22Rv1 (cell line): ENCODE data around the gene MPL.

Source experiments
- H3K27ac ChIP-seq: fragments of 450-650 bp; 2 replicates; pipeline ENCODE4 v1.5.1; 2017
- ZFX ChIP-seq: fragments of 450-650 bp; IDR thresholded peaks from 2 replicates; pipeline ENCODE4 v1.6.1; 2017; ENCODE audit warnings: antibody characterized with exemption, borderline replicate concordance
- TF ChIP-seq, protein P1 (sequence below): fragments of 450-650 bp; IDR thresholded peaks from 2 replicates; pipeline ENCODE4 v1.5.1; 2017; ENCODE audit warnings: mild to moderate bottlenecking

MPL gene

GRCh38 chr1:43363935-43364525, 26.4 kb downstream of the MPL start:
- peak overlapping the region; percentile 95 for H3K27ac ChIP-seq
- no peak for TF ChIP-seq ZFX
- TF ChIP-seq, protein P1, sequence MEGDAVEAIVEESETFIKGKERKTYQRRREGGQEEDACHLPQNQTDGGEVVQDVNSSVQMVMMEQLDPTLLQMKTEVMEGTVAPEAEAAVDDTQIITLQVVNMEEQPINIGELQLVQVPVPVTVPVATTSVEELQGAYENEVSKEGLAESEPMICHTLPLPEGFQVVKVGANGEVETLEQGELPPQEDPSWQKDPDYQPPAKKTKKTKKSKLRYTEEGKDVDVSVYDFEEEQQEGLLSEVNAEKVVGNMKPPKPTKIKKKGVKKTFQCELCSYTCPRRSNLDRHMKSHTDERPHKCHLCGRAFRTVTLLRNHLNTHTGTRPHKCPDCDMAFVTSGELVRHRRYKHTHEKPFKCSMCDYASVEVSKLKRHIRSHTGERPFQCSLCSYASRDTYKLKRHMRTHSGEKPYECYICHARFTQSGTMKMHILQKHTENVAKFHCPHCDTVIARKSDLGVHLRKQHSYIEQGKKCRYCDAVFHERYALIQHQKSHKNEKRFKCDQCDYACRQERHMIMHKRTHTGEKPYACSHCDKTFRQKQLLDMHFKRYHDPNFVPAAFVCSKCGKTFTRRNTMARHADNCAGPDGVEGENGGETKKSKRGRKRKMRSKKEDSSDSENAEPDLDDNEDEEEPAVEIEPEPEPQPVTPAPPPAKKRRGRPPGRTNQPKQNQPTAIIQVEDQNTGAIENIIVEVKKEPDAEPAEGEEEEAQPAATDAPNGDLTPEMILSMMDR: no peak

DNA sequence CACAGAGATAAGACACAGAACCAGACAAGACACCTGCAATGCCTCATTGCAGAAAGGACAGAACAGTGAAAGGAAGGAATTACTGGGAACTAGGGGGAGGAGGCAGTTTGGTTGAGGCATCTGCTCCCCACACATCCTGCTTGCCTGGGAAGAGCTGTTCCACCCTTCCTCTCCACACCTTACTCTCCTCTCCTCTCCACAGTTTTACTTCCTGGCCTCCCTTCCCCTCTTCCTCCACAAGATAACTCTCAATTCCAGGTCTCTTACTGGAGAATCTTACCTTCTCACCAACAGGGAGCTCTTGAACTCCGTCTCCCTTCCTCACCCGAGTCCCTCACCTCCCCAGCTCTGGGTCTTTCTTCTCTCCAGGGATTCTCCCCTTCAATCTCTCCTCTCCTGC, 28.1 kb downstream of the MPL start:
- H3K27ac ChIP-seq: peak overlapping the region; percentile 95
- TF ChIP-seq, protein P1: no peak
- TF ChIP-seq ZFX: no peak

DNA sequence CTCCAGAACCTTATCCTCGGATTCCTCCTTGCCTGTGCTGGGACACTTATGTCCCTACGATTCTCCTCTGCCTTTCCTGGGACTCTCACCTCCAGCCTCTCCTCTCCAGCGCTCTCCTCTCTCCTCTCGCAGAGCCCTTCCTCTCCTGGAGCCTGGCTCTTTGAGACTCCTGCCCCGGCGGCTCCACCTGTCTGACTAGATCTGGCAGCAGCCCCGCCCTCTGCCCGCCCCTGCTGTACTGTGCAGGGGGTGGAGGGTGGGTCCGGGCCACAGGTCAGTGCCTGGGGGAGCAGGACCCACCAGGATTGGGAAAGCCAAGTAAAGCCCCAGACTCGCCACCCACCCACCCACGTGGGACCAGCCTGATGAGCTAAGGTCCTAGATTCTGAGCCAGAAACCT, 28.6 kb downstream of the MPL start:
- H3K27ac ChIP-seq: peak overlapping the region; percentile 95
- TF ChIP-seq ZFX: no peak
- TF ChIP-seq, protein P1: no peak

- TF ChIP-seq ZFX: no peak
- TF ChIP-seq, protein P1: no peak
- peak overlapping the region; percentile 95 for H3K27ac ChIP-seq
Measured at GRCh38 chr1:43366601-43367025, 29.0 kb downstream of the MPL start.

GRCh38 chr1:43367026-43367903, 29.6 kb downstream of the MPL start:
- TF ChIP-seq ZFX: no peak
- TF ChIP-seq, protein P1: no peak
- H3K27ac ChIP-seq: peak overlapping the region; percentile 95

- H3K27ac ChIP-seq: peak within 1 kb of the TSS; percentile 95
- TF ChIP-seq ZFX: no peak
- TF ChIP-seq, protein P1: peak; percentile 27
Measured at GRCh38 chr1:43367904-43368645, 30.5 kb downstream of the MPL start, which contains the start of gene ELOVL1. ELOVL1 (minus strand) TSS chr1:43368011; CDS start chr1:43365609, 2,402 bp downstream.
